Mesenchymal stem cell (in vitro differentiated cells and primary cell): ENCODE measurements around the gene USP24.

Experiments
- DNase-seq: peaks from one replicate; pipeline ENCODE4 v3.0.0-alpha.2; 2013
- H2AFZ ChIP-seq: one replicate; pipeline ENCODE4 v1.6.1; 2013; ENCODE audit warnings: low read depth, mild to moderate bottlenecking, control low read depth, inconsistent platforms, low read length, moderate library complexity
- H2AK5ac ChIP-seq: 2 replicates; pipeline ENCODE4 v1.6.1; 2013; ENCODE audit warnings: low read length, moderate library complexity, mild to moderate bottlenecking, inconsistent platforms; ENCODE audit not compliant: severe bottlenecking
- H2BK120ac ChIP-seq: one replicate; pipeline ENCODE4 v1.6.1; 2013; ENCODE audit warnings: low read depth, mild to moderate bottlenecking, inconsistent platforms, low read length, moderate library complexity
- H2BK12ac ChIP-seq, 2 experiments: one replicate each; pipeline ENCODE4 v1.6.1; 2013; ENCODE audit warnings: inconsistent platforms in 2 of 2, low read length in 2 of 2, mild to moderate bottlenecking in 2 of 2, moderate library complexity in 2 of 2, control low read depth in 1 of 2
- H2BK15ac ChIP-seq: one replicate; pipeline ENCODE4 v1.6.1; 2013; ENCODE audit warnings: mild to moderate bottlenecking, low read depth, inconsistent platforms; ENCODE audit not compliant: poor library complexity, severe bottlenecking
- H2BK5ac ChIP-seq: 2 replicates; pipeline ENCODE4 v1.6.1; 2013; ENCODE audit warnings: low read depth, mild to moderate bottlenecking, low read length, control low read depth, inconsistent platforms; ENCODE audit not compliant: poor library complexity, severe bottlenecking
- H3K14ac ChIP-seq, 2 experiments: one replicate each; pipeline ENCODE4 v1.6.1; 2013; ENCODE audit warnings: inconsistent platforms in 2 of 2, low read length in 2 of 2, control low read depth in 1 of 2, mild to moderate bottlenecking in 1 of 2, moderate library complexity in 1 of 2
- H3K18ac ChIP-seq, 2 experiments: one replicate each; pipeline ENCODE4 v1.6.1; 2013; ENCODE audit warnings: inconsistent platforms in 2 of 2, low read length in 2 of 2, control low read depth in 1 of 2, low read depth in 1 of 2, mild to moderate bottlenecking in 1 of 2
- H3K23ac ChIP-seq, 2 experiments: one replicate each; pipeline ENCODE4 v1.6.1; 2013; ENCODE audit warnings: inconsistent platforms in 2 of 2, low read length in 2 of 2, mild to moderate bottlenecking in 2 of 2, moderate library complexity in 2 of 2, control low read depth in 1 of 2
- H3K27ac ChIP-seq: 2 replicates; pipeline ENCODE4 v1.5.1; 2013; ENCODE audit warnings: mild to moderate bottlenecking, moderate library complexity, low read length, control low read depth, inconsistent platforms; ENCODE audit not compliant: poor library complexity, severe bottlenecking
- H3K27me3 ChIP-seq, 2 experiments: 2 replicates each; pipeline versions ENCODE4 v1.6.1 to v1.7.0; 2013; ENCODE audit warnings: low read length in 2 of 2, mild to moderate bottlenecking in 2 of 2, moderate library complexity in 2 of 2, control low read depth in 1 of 2, inconsistent platforms in 1 of 2; ENCODE audit not compliant: control insufficient read depth in 1 of 2, insufficient read depth in 1 of 2
- H3K36me3 ChIP-seq, 2 experiments: 2 replicates each; pipeline versions ENCODE4 v1.6.1 to v1.7.0; 2013; ENCODE audit warnings: low read length in 2 of 2, control low read depth in 1 of 2, inconsistent platforms in 1 of 2, low read depth in 1 of 2, mild to moderate bottlenecking in 1 of 2; ENCODE audit not compliant: insufficient read depth in 2 of 2, control insufficient read depth in 1 of 2
- H3K4ac ChIP-seq, 2 experiments: one replicate each; pipeline ENCODE4 v1.6.1; 2013; ENCODE audit warnings: inconsistent platforms in 2 of 2, low read length in 2 of 2, mild to moderate bottlenecking in 2 of 2, moderate library complexity in 2 of 2, control low read depth in 1 of 2, low read depth in 1 of 2
- H3K4me1 ChIP-seq: 2 replicates; pipeline ENCODE4 v1.6.1; 2013; ENCODE audit warnings: low read depth, low read length, control low read depth; ENCODE audit not compliant: control insufficient read depth, insufficient read depth
- H3K4me2 ChIP-seq: 2 replicates; pipeline ENCODE4 v1.6.1; 2013; ENCODE audit warnings: low read length, mild to moderate bottlenecking, inconsistent platforms; ENCODE audit not compliant: poor library complexity, severe bottlenecking
- H3K4me3 ChIP-seq, 2 experiments: 2 replicates each; pipeline versions ENCODE4 v1.5.1 to v1.7.0; 2013; ENCODE audit warnings: low read length in 2 of 2, mild to moderate bottlenecking in 2 of 2, control low read depth in 1 of 2, low read depth in 1 of 2; ENCODE audit not compliant: insufficient read depth in 1 of 2
- H3K79me1 ChIP-seq: replicated peaks from 2 replicates; pipeline ENCODE4 v1.6.1; 2013; ENCODE audit warnings: mild to moderate bottlenecking, control low read depth, low read length, inconsistent platforms; ENCODE audit not compliant: poor library complexity, severe bottlenecking
- H3K9ac ChIP-seq: 2 replicates; pipeline ENCODE4 v1.7.0; 2013; ENCODE audit warnings: mild to moderate bottlenecking, low read length, moderate library complexity
- H3K9me3 ChIP-seq: 2 replicates; pipeline ENCODE4 v1.7.0; 2013; ENCODE audit warnings: mild to moderate bottlenecking, low read length; ENCODE audit not compliant: control insufficient read depth
- H4K8ac ChIP-seq: one replicate; pipeline ENCODE4 v1.6.1; 2013; ENCODE audit warnings: inconsistent platforms, mild to moderate bottlenecking, low read length, moderate library complexity
- H4K91ac ChIP-seq: one replicate; pipeline ENCODE4 v1.6.1; 2013; ENCODE audit warnings: mild to moderate bottlenecking, low read length, inconsistent platforms
- WGBS: methylation state at CpG from one replicate; pipeline ENCODE4 v1.1.7; 2013; ENCODE audit warnings: mixed read lengths; 5-methylcytosine and 5-hydroxymethylcytosine counted together

USP24 gene

GRCh38 chr1:55060133-55060999 is 154.8 kb downstream of the USP24 start:
- no peak overlapping the region for H3K4me2 ChIP-seq
- H3K27me3 ChIP-seq, result peaks cover 0 to 7% of the 10 kb centered on the region in 2 experiments
- H3K4ac ChIP-seq, result no peak overlapping the region
- H2BK12ac ChIP-seq, result no peak overlapping the region
- H2BK5ac ChIP-seq, result no peak overlapping the region
- peaks cover 0 to 5% of the 10 kb centered on the region in 2 experiments for H3K36me3 ChIP-seq
- H2AFZ ChIP-seq, result no peak overlapping the region
- no peaks in the 10 kb centered on the region for H3K79me1 ChIP-seq
- H3K9me3 ChIP-seq, result no peaks in the 10 kb centered on the region
- WGBS, result 97% methylated on average over 14 of the region's 14 CpGs
- no peak overlapping the region for H3K9ac ChIP-seq
- no peak overlapping the region for H3K4me3 ChIP-seq
- H3K4me1 ChIP-seq, result peaks cover 18% of the 10 kb centered on the region
- H2BK15ac ChIP-seq, result no peak overlapping the region
- no peak overlapping the region for H2BK120ac ChIP-seq
- H3K27ac ChIP-seq, result no peak overlapping the region
- H3K23ac ChIP-seq, result no peak overlapping the region
- H4K91ac ChIP-seq, result no peak overlapping the region
- no peak overlapping the region for H3K18ac ChIP-seq
- no peak overlapping the region for H4K8ac ChIP-seq
- peak; percentile 28 for DNase-seq
- H2AK5ac ChIP-seq, result no peak overlapping the region
- no peak overlapping the region for H3K14ac ChIP-seq

DNA sequence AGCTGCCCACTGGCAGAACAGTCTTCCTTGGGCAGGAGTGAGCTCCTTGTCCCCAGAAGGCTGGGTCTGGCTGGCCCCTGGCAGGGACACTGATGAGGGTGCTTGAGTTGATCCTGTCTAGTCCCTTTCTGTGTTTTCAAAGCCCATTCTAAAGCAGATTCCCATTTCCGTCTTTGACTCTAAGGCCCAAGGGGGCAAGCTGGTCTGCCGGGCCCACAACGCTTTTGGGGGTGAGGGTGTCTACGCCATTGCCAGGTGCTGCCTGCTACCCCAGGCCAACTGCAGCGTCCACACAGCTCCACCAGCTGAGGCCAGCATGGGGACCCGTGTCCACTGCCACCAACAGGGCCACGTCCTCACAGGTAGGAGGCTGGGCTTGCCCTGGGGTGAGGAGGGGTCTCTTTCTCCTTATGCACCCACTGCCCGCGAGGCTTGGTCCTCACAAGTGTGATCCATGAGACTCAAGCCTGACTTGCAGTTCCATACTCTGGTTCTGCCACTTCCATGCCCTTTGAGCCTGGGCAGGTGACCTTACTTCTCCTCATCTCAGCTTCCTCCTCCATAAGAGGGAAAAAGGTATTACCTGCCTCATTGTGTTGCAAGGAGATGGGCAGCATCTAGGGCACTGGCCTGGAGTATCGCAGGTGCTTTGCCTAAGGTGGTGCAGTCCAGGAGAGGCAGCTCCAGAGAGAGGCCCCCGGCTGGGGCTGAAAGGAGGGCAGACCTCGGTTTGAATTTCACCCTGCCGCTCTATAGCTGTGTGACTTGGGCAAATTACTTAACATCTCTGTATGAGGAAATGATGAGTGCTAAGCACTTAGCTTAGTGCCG is 155.6 kb downstream of the USP24 start:
- no peak overlapping the region for H4K8ac ChIP-seq
- no peak overlapping the region for H4K91ac ChIP-seq
- H3K4me1 ChIP-seq, result peaks cover 18% of the 10 kb centered on the region
- peak overlapping the region; percentile 15 for H2AFZ ChIP-seq
- 86% methylated on average over 14 of the region's 14 CpGs for WGBS
- no peak overlapping the region for H3K23ac ChIP-seq
- no peak overlapping the region for H3K9ac ChIP-seq
- H3K4me3 ChIP-seq, result no peak overlapping the region
- H3K27me3 ChIP-seq, result peaks cover 0 to 7% of the 10 kb centered on the region in 2 experiments
- H3K36me3 ChIP-seq, result peaks cover 0 to 5% of the 10 kb centered on the region in 2 experiments
- H2AK5ac ChIP-seq, result no peak overlapping the region
- H2BK120ac ChIP-seq, result no peak overlapping the region
- no peak overlapping the region for H2BK12ac ChIP-seq
- H3K9me3 ChIP-seq, result no peaks in the 10 kb centered on the region
- H3K18ac ChIP-seq, result no peak overlapping the region
- H3K4ac ChIP-seq, result no peak overlapping the region
- H3K4me2 ChIP-seq, result no peak overlapping the region
- no peak overlapping the region for H3K14ac ChIP-seq
- H3K79me1 ChIP-seq, result no peaks in the 10 kb centered on the region
- H2BK5ac ChIP-seq, result no peak overlapping the region
- no peak overlapping the region for H2BK15ac ChIP-seq
- DNase-seq, result no peak
- H3K27ac ChIP-seq, result no peak overlapping the region

DNA sequence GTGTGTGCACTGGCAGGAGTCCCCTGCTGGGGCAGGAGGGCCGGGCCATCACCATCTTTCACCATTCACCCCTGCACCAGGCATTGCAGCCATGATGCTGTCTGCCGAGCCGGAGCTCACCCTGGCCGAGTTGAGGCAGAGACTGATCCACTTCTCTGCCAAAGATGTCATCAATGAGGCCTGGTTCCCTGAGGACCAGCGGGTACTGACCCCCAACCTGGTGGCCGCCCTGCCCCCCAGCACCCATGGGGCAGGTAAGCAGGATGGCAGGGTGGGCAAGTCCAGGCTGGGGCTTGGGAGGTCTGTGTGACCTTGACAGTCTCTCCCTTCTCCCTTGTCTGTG is 157.2 kb downstream of the USP24 start:
- H3K9ac ChIP-seq, result no peak overlapping the region
- no peak overlapping the region for H3K4ac ChIP-seq
- H2BK5ac ChIP-seq, result no peak overlapping the region
- H4K8ac ChIP-seq, result no peak overlapping the region
- no peak overlapping the region for H3K14ac ChIP-seq
- no peaks in the 10 kb centered on the region for H3K36me3 ChIP-seq
- no peak overlapping the region for H2AK5ac ChIP-seq
- no peak overlapping the region for H2AFZ ChIP-seq
- H3K27ac ChIP-seq, result no peak overlapping the region
- no peaks in the 10 kb centered on the region for H3K9me3 ChIP-seq
- no peak overlapping the region for H2BK15ac ChIP-seq
- H4K91ac ChIP-seq, result no peak overlapping the region
- peaks cover 0 to 7% of the 10 kb centered on the region in 2 experiments for H3K27me3 ChIP-seq
- H3K4me3 ChIP-seq, result no peak overlapping the region
- no peaks in the 10 kb centered on the region for H3K79me1 ChIP-seq
- no peak overlapping the region for H2BK120ac ChIP-seq
- peaks cover 12% of the 10 kb centered on the region for H3K4me1 ChIP-seq
- no peak overlapping the region for H3K18ac ChIP-seq
- no peak overlapping the region for H3K23ac ChIP-seq
- H2BK12ac ChIP-seq, result no peak overlapping the region
- WGBS, result 97% methylated on average over 5 of the region's 6 CpGs
- H3K4me2 ChIP-seq, result no peak overlapping the region
- no peak for DNase-seq

DNA sequence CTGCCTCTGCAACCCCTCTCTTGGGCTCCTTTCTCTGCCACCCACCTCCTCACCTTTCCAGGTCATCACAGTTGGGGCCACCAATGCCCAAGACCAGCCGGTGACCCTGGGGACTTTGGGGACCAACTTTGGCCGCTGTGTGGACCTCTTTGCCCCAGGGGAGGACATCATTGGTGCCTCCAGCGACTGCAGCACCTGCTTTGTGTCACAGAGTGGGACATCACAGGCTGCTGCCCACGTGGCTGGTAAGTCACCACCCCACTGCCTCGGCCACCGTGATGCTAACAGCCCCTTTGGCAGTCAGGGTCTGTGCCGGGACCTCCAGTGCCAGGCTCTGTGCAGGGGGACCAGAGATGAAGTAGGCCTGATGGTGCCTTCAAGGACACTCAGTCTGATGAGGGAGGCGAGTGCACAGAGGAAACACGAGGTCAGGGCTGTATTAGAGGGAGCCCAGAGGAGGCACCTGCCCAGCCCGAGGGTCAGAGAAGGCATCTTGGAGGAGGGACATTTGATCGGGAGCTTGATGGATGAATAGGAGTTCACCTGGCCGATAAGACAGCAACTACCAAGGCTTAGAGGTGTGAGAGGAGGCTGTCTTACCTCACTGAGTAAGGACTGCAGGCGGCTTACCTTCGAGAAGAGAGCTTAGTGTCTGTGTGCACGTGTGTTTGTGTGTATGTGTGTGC is 157.8 kb downstream of the USP24 start:
- no peak overlapping the region for H3K4me2 ChIP-seq
- H3K4me3 ChIP-seq, result no peak overlapping the region
- 90% methylated on average over 12 of the region's 15 CpGs for WGBS
- H2AFZ ChIP-seq, result no peak overlapping the region
- H3K9ac ChIP-seq, result no peak overlapping the region
- H4K91ac ChIP-seq, result no peak overlapping the region
- no peaks in the 10 kb centered on the region for H3K9me3 ChIP-seq
- H3K27me3 ChIP-seq, result peaks cover 0 to 7% of the 10 kb centered on the region in 2 experiments
- peak overlapping the region in 1 of 2 experiments; percentile 48 for H3K14ac ChIP-seq
- no peak overlapping the region for H2AK5ac ChIP-seq
- no peak overlapping the region for H3K18ac ChIP-seq
- H3K79me1 ChIP-seq, result no peaks in the 10 kb centered on the region
- no peak overlapping the region for H2BK120ac ChIP-seq
- no peak overlapping the region for H3K23ac ChIP-seq
- no peak for DNase-seq
- H2BK12ac ChIP-seq, result no peak overlapping the region
- H4K8ac ChIP-seq, result no peak overlapping the region
- no peaks in the 10 kb centered on the region for H3K36me3 ChIP-seq
- no peak overlapping the region for H3K27ac ChIP-seq
- no peak overlapping the region for H2BK5ac ChIP-seq
- peaks cover 9% of the 10 kb centered on the region for H3K4me1 ChIP-seq
- no peak overlapping the region for H2BK15ac ChIP-seq
- no peak overlapping the region for H3K4ac ChIP-seq
